Effector memory CD4-positive, alpha-beta T cell (primary cell): ENCODE measurements around the gene MTCL1.

Experiments
- DNase-seq, 3 donors: peaks; one replicate each; pipeline ENCODE4 v3.0.0-alpha.2; 2020
- H3K27ac ChIP-seq: 2 replicates; pipeline ENCODE4 v1.7.0; 2013; ENCODE audit warnings: mild to moderate bottlenecking, low read length, moderate library complexity; ENCODE audit not compliant: insufficient read depth, poor library complexity, severe bottlenecking
- H3K27me3 ChIP-seq: replicated peaks from 2 replicates; pipeline ENCODE4 v1.7.0; 2013; ENCODE audit warnings: mild to moderate bottlenecking, low read length; ENCODE audit not compliant: insufficient read depth, control insufficient read depth, poor library complexity, severe bottlenecking
- H3K36me3 ChIP-seq: 2 replicates; pipeline ENCODE4 v1.7.0; 2013; ENCODE audit warnings: mild to moderate bottlenecking, low read length, moderate library complexity; ENCODE audit not compliant: control insufficient read depth, insufficient read depth
- H3K4me1 ChIP-seq: 2 replicates; pipeline ENCODE4 v1.7.0; 2013; ENCODE audit warnings: low read length, mild to moderate bottlenecking; ENCODE audit not compliant: control insufficient read depth, insufficient read depth, poor library complexity, severe bottlenecking
- H3K4me3 ChIP-seq: 2 replicates; pipeline ENCODE4 v1.7.0; 2013; ENCODE audit warnings: low read length, low read depth, mild to moderate bottlenecking; ENCODE audit not compliant: insufficient read depth, poor library complexity, severe bottlenecking
- H3K9me3 ChIP-seq: 2 replicates; pipeline ENCODE4 v1.7.0; 2013; ENCODE audit warnings: mild to moderate bottlenecking, low read length, moderate library complexity; ENCODE audit not compliant: control insufficient read depth

Gene MTCL1

GRCh38 chr18:8799596-8800441 lies 94.5 kb downstream of the MTCL1 start:
- no peaks in the 10 kb centered on the region for H3K4me1 ChIP-seq
- no peak overlapping the region for H3K27ac ChIP-seq
- no peaks in the 10 kb centered on the region for H3K36me3 ChIP-seq
- H3K9me3 ChIP-seq = no peaks in the 10 kb centered on the region
- no peak for DNase-seq
- H3K4me3 ChIP-seq = no peak overlapping the region
- H3K27me3 ChIP-seq = peaks cover 3% of the 10 kb centered on the region

GRCh38 chr18:8800445-8800844 lies 95.1 kb downstream of the MTCL1 start:
- DNase-seq = no peak
- H3K36me3 ChIP-seq = no peaks in the 10 kb centered on the region
- H3K27me3 ChIP-seq = peaks cover under 1% of the 10 kb centered on the region
- no peaks in the 10 kb centered on the region for H3K4me1 ChIP-seq
- H3K4me3 ChIP-seq = no peak overlapping the region
- H3K9me3 ChIP-seq = no peaks in the 10 kb centered on the region
- no peak overlapping the region for H3K27ac ChIP-seq

- no peaks in the 10 kb centered on the region for H3K9me3 ChIP-seq
- H3K36me3 ChIP-seq = no peaks in the 10 kb centered on the region
- H3K27ac ChIP-seq = no peak overlapping the region
- no peak overlapping the region for H3K4me3 ChIP-seq
- H3K4me1 ChIP-seq = no peaks in the 10 kb centered on the region
- H3K27me3 ChIP-seq = no peaks in the 10 kb centered on the region
- no peak for DNase-seq
These were observed 95.5 kb downstream of the MTCL1 start for GRCh38 chr18:8800876-8801262.

- no peaks in the 10 kb centered on the region for H3K36me3 ChIP-seq
- no peak overlapping the region for H3K4me3 ChIP-seq
- H3K9me3 ChIP-seq = no peaks in the 10 kb centered on the region
- no peaks in the 10 kb centered on the region for H3K4me1 ChIP-seq
- no peak overlapping the region for H3K27ac ChIP-seq
- no peaks in the 10 kb centered on the region for H3K27me3 ChIP-seq
- no peak for DNase-seq
These were observed 96.0 kb downstream of the MTCL1 start for GRCh38 chr18:8801263-8801901.

DNA sequence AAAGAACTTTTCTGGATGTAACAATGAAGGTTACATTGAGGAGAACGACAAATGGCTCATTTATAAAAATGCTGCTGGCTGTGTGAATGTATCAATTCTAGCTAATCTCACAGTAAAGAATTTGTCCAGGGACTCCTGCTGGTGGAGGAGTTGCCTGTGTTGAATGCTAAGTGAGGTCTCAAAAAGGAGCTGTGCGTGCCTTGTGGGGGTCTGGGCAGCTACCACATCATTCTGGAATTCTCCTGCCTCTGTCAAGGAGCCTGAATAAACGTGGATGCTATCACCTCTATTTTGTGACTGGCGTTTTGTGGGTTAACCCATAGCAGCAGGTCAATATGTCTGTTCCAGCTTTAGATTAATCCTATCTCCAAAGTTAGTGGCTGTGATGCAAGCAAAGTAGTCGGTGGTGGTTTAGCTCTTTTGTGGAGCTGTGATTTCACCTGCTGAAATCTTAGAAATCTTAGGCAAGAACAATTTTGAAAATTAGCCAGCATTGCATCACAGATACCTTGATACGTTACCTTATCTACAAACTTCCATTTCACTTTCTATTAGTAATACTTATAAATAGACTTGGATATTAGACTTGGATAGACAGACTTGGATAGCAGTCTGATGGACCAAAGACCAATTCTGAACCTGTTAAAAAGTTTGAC lies 96.8 kb downstream of the MTCL1 start:
- no peak for DNase-seq
- no peaks in the 10 kb centered on the region for H3K27me3 ChIP-seq
- no peaks in the 10 kb centered on the region for H3K4me1 ChIP-seq
- H3K27ac ChIP-seq = no peak overlapping the region
- H3K9me3 ChIP-seq = no peaks in the 10 kb centered on the region
- no peaks in the 10 kb centered on the region for H3K36me3 ChIP-seq
- no peak overlapping the region for H3K4me3 ChIP-seq

DNA sequence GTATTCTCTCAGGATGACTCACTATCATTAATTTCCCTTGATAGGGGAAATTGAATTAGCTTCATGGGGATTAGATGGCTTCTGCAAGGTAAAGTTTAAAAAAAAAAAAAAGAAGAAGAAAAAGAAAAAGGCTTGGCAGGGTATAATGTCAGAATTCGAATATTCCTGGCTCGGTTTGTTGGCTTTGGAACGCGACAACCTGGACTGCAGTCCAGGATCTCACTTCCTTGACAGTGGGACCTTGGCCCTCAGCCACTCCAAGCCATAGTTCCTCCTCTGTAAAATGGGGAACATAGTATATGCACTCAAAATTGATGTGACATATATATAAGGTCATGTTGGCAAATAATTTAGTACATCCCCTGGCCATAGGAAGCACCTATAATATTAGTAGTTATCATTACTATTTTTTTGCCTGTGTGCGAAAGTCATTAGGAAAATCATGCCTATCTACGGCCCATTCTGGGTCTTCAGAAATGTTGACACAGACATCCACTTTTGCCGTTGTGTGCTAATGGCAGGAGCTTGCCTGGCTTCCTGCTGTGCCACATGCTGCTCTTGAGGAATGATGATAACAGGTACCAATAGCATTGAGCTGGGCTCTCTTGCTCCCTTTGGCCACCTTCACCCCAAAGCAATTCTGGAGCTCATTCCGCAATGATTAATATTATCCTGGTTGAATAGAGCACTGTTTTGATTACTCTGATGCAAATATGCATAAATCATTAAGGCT lies 97.9 kb downstream of the MTCL1 start:
- DNase-seq = no peak
- Histone ChIP-seq H3K27ac (no peak overlapping the region), H3K27me3 (no peaks in the 10 kb centered on the region), H3K4me3 (no peak overlapping the region), H3K9me3 (no peaks in the 10 kb centered on the region), H3K4me1 (no peaks in the 10 kb centered on the region), H3K36me3 (no peaks in the 10 kb centered on the region)

DNA sequence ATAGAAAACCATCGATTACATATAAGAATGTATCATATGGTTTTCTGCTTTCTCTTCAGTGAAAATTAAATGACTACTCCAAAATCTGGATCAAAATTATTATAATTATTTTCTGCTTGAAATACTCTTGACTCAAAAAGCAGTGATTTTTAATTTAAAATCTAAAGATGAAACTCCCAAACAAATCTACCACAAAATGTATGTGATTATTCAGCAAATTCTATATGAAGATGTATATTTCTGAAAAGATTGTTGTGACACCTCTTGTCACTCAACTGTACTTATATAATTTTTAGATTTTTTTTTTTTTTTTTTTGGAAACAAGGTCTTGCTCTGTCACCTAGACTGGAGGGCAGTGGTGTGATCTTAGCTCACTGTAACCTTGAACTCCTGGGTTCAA lies 98.6 kb downstream of the MTCL1 start:
- Histone ChIP-seq H3K27me3 (no peaks in the 10 kb centered on the region), H3K9me3 (no peaks in the 10 kb centered on the region), H3K27ac (no peak overlapping the region), H3K4me3 (no peak overlapping the region), H3K36me3 (no peaks in the 10 kb centered on the region), H3K4me1 (no peaks in the 10 kb centered on the region)
- no peak for DNase-seq

- Histone ChIP-seq H3K4me1 (no peaks in the 10 kb centered on the region), H3K9me3 (no peaks in the 10 kb centered on the region), H3K27me3 (no peaks in the 10 kb centered on the region), H3K4me3 (no peak overlapping the region), H3K27ac (no peak overlapping the region), H3K36me3 (no peaks in the 10 kb centered on the region)
- no peak for DNase-seq
These were observed 100.2 kb downstream of the MTCL1 start for GRCh38 chr18:8805552-8805951.

DNA sequence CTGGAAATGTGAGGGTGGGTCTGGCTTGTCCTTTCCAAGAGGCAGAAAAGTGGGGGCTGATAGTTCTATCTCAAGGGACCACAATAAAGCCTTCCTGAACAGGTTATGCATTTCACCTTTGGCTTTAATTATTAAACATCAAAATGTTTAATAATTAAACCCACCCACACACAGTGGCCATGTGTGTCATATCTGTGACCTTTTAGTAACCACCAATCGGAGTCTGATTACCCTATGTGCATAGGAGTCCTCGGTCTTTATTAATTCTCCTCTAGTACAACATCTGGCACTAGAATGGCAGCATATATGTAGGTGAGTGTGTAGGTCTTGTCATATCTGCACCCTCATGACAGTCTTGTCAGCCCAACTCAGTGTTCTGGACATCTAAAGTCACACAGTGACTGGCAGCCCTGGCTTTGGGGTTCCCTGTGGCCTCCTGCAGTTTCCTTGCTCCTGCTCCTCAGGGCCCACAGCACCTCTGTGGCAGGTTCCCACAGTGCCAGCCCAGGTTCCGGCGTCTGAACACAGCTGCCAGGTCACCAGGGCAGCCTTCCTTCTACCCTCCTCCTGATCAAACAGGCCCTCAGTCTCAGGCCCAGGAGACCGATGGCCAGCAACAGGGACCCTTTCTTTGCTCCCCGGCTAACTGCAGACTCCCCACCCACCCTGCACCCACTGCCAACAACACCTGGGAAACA lies 100.9 kb downstream of the MTCL1 start:
- Histone ChIP-seq H3K4me3 (no peak overlapping the region), H3K4me1 (no peaks in the 10 kb centered on the region), H3K27me3 (no peaks in the 10 kb centered on the region), H3K27ac (no peak overlapping the region), H3K9me3 (no peaks in the 10 kb centered on the region), H3K36me3 (no peaks in the 10 kb centered on the region)
- DNase-seq = no peak
